OCI-M1 (cell line): Measurements from ENCODE around the gene SERGEF.

Experiments
- DNase-seq: peaks from one replicate; lab custom pipeline; 2025; lab: John Stamatoyannopoulos, UW

The SERGEF gene

GRCh38 chr11:17859552-17859951 lies 153.3 kb downstream of the SERGEF start:
- DNase-seq: no peak

GRCh38 chr11:17855531-17856290 lies 157.1 kb downstream of the SERGEF start:
- peak; percentile 83 for DNase-seq

- no peak for DNase-seq
These were observed 159.6 kb downstream of the SERGEF start for GRCh38 chr11:17853280-17853679.

DNA sequence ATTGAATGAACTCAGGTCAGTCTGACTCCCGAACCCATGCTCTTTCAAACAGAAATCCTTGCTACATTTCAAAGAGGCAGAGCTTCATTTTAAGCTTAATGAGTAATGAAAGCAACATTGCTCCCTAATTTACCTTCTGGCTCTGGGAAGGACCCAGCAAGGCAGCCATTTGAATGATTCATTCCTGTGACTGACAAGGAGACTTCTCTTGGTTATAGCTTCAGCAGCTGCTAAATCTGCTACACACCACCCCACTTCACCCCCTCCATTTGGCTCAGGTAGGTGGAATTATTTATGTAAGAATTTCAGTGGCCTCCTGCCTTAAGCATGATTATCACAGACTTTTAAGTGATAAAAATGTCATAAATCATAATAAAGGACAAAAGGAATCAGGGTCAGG lies 160.6 kb downstream of the SERGEF start:
- DNase-seq: no peak

- DNase-seq: no peak
These were observed 161.2 kb downstream of the SERGEF start for GRCh38 chr11:17851697-17852096.

GRCh38 chr11:17850336-17850735 lies 162.5 kb downstream of the SERGEF start:
- DNase-seq: no peak

DNA sequence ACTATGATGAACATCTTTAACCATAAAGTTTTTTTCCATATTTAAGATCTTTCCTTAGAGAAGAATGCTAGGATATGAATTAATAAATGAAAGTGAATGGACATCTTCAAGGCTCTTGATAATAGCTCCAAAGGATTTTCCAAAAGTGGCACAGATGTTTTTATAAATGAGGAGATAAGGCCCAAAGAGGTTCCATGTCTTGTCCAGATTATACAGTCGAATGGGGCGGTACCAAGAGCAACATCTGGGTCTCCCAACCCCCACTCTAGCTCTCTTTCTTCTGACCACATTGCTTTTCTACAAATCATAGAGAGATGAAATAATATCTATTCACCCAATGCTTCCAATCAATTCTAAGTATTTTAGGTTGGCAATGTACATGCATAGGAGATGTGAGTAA lies 164.1 kb downstream of the SERGEF start:
- no peak for DNase-seq

DNA sequence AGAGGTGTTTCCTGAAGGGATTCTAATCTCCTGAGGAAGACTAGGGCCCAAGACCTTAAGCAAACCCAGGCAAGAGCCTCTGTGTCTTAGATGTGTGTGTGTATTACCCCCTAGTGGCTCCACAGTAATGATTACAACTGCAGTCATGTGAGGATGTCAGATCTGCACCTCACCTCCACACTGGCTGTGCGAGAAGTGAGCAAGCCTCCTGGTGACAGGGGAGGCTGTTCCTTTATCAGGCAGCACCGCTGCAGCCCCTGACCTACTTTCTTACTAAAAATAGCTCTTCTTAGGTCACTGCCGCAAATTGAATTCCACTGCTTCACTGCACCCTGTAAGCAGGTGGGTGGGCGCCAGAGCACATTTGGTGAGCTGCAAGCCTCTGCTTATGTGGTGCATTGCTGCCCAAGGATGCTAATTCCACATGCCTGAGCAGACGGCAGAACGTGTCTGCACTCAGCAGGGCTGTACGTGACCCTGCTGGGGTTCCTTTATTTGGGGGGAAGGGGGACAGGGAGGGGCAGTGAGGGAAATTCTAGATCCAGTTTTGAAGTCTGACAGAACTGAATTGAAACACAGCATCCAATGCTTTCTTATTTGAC lies 165.9 kb downstream of the SERGEF start:
- no peak for DNase-seq

GRCh38 chr11:17845431-17845881 lies 167.4 kb downstream of the SERGEF start:
- no peak for DNase-seq

- DNase-seq: no peak
These were observed 172.7 kb downstream of the SERGEF start for GRCh38 chr11:17840101-17840548.

- no peak for DNase-seq
These were observed 173.4 kb downstream of the SERGEF start for GRCh38 chr11:17839450-17839849.

GRCh38 chr11:17838102-17838501 lies 174.7 kb downstream of the SERGEF start:
- DNase-seq: no peak

- DNase-seq: peak; percentile 82
These were observed 181.0 kb downstream of the SERGEF start for GRCh38 chr11:17831883-17832282.

DNA sequence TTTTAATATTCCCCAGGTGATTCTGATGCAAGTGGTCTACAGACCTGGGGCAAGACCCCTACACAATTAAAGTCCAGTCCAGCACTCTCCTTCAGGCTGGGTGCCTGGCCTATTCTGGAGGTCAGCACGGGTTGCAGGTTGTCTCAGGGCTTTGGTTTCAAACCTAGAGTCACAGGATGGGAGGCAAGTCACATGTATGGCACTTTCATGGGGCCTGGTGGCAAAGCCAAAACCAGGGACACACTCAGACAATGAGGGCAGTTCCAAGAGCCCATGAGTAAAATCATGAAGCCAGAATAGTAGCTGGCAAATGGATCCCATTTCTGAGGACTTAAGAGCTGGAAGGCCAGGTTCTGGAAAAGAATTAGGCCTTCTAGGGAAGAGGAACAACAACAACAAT lies 181.6 kb downstream of the SERGEF start:
- no peak for DNase-seq

GRCh38 chr11:17828311-17828751 lies 184.5 kb downstream of the SERGEF start:
- no peak for DNase-seq

GRCh38 chr11:17827006-17827405 lies 185.8 kb downstream of the SERGEF start:
- DNase-seq: peak; percentile 9

DNA sequence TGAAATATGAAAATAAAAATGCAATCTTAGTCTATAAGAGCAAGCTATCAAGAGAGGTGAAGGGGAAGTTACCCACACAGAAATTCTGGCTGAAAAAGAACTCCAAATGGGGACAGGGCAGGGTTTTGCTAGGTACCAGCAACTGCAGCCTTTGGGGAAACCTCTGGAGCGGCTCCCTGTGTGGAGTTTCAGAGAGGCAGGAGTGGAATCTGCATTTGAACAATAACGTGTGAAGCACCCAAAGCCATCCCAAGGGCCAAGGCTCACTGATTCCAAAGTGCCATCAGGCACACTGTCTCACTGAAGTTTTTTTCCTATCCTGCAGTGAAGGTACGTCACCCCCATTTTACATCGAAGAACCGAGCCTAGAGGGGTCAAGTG lies 190.5 kb downstream of the SERGEF start:
- no peak for DNase-seq

DNA sequence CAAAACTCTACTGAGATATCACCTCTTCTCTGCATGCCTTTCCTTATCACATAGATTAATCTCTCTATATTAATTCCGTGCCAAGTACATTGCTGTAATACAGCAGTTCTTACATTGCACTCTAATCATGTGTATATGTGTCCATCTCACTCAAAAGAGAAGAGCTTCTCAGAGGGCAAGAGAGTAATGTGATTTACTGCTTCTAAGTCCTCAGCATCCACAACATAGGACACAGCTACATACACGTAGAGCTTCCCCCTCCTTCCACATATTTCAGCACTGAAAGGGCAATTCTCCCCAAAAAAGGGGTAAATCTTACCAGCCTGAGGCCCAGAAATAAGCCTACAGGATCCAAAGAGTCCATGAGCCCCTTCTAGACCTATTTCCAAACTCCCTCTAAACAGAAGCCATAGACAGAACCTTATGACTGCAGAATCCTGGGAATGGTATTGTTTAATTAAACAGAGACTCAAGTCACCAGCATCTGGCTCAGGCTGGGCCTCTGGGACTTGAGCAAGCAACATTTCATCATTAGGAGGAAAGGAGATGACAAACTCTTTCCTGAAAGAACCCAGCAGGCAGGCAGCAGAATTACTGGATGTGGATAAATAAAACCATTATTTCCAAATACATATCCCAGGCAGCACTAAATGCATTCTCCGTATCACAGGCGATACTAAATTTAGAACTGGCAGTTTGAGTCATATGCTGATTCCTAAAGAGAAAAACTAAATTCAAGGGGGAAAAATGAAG lies 191.0 kb downstream of the SERGEF start:
- no peak for DNase-seq

DNA sequence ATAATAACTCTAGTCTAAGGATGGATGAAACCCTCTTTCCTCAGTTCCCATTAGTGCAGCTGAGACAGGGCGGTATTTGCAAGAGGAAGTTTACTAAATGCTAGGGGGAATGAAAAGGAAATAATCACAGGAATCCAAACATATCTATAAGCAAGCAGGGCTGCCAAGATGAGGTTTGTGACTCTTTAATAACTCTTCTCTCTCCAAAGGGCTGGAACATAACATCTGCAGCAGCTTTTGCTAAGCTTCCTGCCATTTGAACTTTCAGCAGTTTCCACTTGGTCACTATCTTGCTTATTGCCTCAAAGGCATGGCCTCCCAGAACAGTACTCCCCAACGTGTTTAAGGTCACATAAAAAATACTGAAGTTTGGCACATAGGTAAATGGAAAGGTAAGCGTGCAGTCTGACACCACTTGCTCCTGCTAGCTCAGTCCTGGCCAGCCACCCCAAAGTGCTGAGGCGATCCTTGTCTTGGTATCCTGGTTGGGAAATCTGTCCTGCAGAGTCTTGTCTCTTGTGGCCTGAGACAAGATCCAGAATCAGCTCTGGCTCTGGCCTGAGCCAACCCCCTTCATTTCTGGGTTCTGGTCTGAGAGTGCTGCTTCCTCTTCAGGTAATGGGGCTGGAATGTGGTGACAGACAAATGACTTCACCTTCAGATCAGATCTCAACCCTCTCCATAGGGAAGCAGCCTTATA lies 196.5 kb downstream of the SERGEF start:
- DNase-seq: no peak

- DNase-seq: no peak
These were observed 198.3 kb downstream of the SERGEF start for GRCh38 chr11:17814546-17814945.

DNA sequence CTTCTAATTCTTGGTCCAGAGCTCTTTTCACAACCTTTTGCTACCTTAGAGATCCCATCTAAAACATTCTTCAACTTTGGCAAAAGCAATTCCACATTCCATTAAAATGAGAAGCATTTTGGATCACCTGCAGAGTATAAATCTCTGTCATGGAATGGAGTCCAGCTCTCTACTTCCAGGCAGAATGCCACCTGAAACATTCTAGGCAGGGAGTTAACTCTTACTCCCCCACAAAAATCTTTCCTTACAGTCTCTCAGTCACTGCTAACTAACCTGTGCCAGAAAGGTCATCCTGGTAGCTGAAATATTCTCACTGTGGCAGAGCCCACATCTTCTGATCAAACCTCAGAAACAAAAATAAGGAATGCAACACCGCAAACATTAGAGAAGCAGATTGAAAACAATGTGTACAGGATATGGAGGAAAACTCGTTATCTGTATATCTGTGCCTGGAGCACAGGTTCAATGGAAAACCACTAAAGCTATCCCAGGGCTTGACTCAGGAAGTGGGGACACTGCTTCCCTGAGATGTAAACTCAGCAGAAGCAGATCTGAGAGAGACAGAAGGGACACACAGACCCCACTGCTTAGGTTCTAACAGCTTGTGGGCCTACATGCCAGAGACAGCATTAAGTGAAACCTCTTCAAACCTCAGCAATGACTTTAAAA lies 199.3 kb downstream of the SERGEF start:
- no peak for DNase-seq

DNA sequence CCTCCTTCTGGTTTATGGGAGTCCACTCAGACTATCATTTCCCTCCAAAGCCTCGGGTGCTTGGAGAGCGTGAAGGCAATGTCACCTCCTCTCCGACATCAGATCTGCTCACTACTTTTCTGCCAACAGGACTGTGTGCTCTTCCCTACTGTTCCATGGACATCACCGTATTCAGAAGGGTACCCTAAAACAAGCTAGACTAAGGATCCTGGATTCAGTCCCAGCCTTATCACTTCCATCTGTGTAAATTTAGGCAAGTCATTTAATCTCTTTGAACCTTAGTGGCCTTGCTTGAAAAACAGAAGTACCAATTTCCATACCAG lies 200.0 kb downstream of the SERGEF start:
- DNase-seq: no peak
